Kidney capillary endothelial cell (primary cell): ENCODE data around the gene KLHDC7A.

ENCODE experiments used
- DNase-seq: peaks from one replicate; pipeline ENCODE4 v3.0.0-alpha.2; 2018; ENCODE audit warnings: low spot score

KLHDC7A gene

DNA sequence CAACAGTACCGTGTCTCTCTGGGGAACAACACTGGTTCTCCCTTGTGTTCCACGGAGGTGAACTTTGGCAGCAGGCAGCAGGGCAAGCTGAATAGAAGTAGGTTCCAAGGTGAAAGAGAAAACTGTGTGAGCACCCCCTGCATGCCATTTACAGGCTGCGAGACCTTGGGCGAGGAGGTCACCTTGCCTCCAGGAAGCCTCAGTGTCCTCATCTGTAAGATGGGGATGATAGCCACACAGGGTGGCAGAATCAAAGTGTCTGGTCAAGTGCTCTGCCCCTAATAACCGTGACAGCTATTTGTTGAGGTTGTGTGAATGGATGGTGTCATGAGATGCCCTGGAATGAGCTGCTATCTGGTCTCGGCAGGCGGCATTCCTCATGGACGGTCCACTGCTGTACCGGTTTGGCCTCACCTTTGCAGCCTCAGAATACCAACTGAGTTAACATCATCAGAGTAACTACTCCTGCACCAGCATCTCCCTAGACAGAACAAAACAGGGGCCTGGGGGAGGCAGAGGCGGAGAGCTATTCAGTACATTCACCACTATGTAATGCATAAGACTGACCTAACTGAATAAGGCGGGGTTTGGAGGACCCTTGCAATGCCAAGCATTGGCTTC, 7.4 kb upstream of the KLHDC7A start:
- no peak for DNase-seq

GRCh38 chr1:18474559-18475175, 6.1 kb upstream of the KLHDC7A start:
- DNase-seq = no peak

GRCh38 chr1:18475234-18475905, 5.4 kb upstream of the KLHDC7A start:
- no peak for DNase-seq

GRCh38 chr1:18479454-18479853, 1.3 kb upstream of the KLHDC7A start:
- no peak for DNase-seq

DNA sequence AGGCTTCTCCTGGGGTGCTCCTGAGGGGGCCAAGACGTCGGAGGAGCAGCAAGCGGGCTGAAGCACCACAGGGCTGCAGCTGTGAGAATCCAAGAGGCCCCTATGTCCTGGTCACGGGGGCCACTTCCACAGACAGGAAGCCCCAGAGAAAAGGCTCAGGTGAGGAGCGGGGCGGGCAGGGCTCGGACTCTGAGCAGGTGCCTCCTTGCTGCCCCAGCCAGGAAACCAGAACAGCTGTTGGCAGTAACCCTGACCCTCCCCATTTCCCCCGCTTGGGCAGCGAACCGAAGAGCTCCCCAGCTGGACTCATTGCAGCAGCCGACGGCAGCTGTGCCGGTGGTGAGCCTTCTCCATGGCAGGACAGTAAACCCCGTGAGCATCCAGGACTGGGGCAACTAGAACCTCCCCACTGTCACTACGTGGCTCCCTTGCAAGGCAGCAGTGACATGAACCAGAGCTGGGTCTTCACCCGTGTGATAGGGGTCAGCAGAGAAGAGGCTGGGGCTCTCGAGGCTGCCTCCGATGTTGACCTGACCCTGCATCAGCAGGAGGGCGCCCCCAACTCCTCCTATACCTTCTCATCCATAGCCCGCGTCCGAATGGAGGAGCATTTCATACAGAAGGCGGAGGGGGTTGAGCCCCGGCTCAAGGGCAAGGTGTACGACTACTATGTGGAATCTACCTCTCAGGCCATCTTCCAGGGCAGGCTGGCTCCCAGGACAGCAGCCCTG, 625 bp downstream of the KLHDC7A start:
- DNase-seq = no peak

DNA sequence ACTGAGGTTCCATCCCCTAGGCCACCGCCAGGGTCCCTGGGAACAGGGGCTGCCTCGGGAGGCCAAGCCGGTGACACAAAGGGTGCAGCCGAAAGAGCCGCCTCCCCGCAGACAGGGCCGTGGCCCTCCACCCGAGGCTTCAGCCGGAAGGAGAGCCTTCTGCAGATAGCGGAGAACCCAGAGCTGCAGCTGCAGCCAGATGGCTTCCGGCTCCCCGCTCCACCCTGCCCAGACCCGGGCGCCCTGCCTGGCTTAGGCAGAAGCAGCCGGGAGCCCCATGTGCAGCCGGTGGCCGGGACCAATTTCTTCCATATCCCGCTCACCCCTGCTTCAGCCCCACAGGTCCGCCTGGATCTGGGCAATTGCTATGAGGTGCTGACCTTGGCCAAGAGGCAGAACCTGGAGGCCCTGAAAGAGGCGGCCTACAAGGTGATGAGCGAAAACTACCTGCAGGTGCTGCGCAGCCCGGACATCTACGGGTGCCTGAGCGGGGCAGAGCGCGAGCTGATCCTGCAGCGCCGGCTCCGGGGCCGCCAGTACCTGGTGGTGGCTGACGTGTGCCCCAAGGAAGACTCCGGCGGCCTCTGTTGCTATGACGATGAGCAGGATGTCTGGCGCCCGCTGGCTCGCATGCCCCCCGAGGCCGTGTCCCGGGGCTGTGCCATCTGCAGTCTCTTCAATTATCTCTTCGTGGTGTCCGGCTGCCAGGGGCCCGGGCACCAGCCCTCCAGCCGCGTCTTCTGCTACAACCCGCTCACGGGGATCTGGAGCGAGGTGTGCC, 1.4 kb downstream of the KLHDC7A start:
- DNase-seq = no peak

DNA sequence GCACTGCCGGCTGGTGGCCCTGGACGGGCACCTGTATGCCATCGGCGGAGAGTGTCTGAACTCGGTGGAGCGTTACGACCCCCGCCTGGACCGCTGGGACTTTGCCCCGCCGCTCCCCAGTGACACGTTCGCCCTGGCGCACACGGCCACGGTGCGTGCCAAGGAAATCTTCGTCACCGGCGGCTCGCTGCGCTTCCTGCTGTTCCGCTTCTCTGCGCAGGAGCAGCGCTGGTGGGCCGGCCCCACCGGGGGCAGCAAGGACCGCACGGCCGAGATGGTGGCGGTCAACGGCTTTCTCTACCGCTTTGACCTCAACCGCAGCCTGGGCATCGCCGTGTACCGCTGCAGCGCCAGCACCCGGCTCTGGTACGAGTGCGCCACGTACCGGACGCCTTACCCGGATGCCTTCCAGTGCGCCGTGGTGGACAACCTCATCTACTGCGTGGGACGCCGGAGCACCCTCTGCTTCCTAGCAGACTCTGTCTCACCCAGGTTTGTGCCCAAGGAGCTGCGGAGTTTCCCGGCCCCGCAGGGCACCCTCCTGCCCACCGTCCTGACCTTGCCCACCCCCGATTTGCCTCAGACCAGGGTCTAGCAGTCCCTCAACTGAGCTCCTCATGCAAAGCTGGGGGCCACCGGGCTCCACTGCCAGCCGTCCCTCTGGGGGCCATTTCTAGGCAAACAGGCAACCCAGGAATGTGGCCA, 2.1 kb downstream of the KLHDC7A start:
- no peak for DNase-seq

DNA sequence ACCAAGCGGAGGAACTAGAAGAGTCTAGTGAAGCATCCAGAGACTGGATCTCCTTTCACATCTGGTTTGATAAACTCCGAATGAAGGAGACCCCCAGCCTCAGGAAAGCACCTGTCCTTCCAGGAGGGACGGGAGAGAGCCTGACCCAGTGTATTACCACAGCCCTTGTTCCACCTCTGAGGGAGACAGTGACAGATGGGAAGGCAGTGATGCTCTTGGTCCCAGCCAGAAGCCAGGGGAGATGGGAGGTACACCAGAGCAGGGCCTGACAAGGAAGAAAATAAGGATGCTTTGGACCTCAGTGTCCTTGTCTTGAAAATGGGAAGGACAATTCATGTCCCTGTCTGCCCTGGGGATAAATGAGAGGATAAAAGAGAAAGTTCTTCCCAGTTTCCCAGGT, 3.5 kb downstream of the KLHDC7A start:
- DNase-seq = no peak

GRCh38 chr1:18484721-18485120, 4.0 kb downstream of the KLHDC7A start:
- DNase-seq = no peak

DNA sequence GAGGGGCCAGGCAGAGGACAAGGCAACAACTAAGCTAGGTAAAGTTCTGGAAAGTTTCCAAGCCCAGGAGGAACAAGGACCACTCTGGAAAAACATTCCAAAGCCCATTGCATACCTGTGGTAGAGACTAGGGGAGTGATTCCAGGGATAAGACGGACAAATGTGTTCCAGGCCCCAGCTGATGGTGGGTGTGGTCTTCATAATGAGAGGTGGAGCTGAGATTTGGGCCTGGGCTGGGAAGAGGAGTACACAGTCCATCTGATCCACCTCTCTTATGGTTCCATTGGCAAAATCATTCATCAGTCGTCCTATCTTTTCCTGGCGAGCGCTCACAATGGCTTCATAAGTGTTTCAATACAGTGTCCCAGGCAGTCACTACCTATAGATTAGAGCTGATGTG, 4.5 kb downstream of the KLHDC7A start:
- no peak for DNase-seq

DNA sequence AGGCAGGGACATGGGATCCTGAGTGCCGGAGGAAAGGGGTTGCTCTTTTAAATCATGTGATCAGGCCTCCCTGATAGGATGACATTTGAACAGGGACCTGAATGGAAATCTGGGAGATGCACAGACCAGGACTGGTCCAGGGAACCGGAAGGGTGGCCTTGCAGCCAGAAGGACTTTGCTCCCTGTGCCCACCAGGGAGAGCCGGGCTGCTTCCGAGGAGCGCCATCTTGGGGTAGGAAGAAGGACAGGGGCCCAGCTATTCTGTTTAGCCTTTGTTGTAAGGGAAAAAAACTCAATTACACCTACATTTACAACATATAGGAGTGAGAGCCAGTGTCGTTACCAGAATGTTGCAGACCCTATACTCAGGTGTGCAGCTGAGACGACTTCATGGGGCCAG, 5.5 kb downstream of the KLHDC7A start:
- DNase-seq = no peak

- DNase-seq = no peak
These were observed 8.8 kb downstream of the KLHDC7A start for GRCh38 chr1:18489417-18490143.

GRCh38 chr1:18491168-18491567, 10.4 kb downstream of the KLHDC7A start:
- DNase-seq = no peak

- DNase-seq = no peak
These were observed 13.6 kb downstream of the KLHDC7A start for GRCh38 chr1:18494304-18494703.

DNA sequence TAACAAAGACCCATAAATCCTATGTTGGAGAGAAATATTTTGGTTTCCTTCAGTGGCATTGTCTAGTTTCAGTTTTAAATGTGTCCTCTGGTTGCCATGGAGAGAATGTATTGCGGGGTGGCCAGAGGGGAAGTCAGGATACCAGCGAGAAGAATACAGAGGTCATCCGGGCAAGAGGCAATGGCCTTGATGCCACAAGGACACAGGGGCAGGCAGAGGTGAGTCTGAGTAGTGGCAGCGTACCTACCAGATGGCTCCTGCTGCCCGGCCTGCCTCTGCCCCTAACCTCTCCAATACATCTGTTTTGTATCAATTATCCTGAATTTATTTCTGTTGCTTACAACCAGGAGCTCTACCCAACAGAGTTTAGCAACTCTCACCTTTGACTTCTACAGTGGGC, 14.9 kb downstream of the KLHDC7A start:
- DNase-seq = no peak

DNA sequence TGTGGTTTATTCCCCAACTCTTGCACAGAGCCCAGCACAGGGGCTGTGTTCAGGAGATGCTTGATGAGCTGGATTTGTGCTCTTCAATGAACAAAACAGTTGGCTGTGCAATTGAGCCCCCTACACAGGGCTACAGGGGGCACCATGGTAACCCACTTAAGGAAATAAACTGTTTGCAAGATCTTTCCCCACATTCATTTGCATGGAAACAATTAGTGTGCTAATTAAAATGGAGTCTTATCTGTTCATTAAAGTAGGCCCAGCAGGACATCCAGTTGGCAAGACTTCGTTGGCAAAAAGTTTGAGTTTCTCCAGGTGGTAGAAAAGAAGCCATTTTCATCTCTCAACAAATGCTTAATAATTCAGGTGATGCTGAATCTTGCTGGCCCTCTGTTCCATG, 15.3 kb downstream of the KLHDC7A start:
- no peak for DNase-seq

GRCh38 chr1:18496497-18497235, 15.9 kb downstream of the KLHDC7A start:
- DNase-seq = no peak

DNA sequence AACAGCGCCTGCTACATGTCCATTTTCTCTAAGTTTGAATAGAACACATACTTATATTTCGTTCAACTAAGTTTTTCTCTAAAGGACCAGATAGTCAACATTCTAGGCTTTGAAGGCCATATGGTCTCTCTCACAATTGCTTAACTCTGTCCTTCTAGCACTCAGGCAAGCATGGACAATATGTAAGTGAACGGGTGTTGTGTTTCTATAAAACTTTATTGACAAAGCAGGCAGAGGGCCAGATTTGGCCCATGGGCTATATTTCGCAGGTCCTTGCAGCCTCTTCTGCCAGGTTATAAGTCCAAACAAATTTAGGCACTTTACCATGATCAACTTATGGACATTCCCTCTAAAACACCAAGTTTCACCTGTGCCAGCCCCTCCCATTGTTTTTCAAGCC, 21.1 kb downstream of the KLHDC7A start:
- no peak for DNase-seq

GRCh38 chr1:18504609-18505008, 23.9 kb downstream of the KLHDC7A start:
- no peak for DNase-seq

DNA sequence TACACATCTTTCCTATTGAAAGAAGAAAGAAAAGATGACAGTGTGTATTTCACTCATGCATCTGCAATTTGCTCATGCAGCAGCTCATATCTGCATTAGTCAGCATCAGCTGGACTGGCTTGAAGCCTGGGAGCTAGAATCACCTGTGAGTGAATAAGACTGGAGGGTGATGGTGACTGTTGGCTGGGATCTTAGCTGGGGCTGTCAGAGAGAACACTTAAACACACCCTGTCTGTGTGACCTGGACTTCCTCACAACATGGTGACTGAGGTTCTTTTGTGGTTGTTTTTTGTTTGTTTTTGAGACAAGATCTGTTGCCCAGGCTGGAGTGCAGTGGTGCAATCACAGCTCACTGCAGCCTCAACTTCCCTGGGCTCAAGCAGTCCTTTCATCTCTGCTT, 24.9 kb downstream of the KLHDC7A start:
- no peak for DNase-seq
